Nephron (organoid): ENCODE results near the gene TNNI2.
A peak's percentile ranks its signal among the peaks of the same experiment; 100 is the strongest.

Source experiments
- H3K27ac Mint-ChIP-seq, 3 experiments: 2 replicates each; pipeline ENCODE4 v1.8.0; 2020; ENCODE audit warnings: mixed read lengths in 3 of 3, mild to moderate bottlenecking in 2 of 3, moderate library complexity in 1 of 3
- H3K27me3 Mint-ChIP-seq: 2 replicates; pipeline ENCODE4 v1.8.0; 2021; ENCODE audit warnings: low read depth, mild to moderate bottlenecking, moderate library complexity, mixed read lengths
- H3K36me3 Mint-ChIP-seq: 2 replicates; pipeline ENCODE4 v1.8.0; 2020; ENCODE audit warnings: low read depth, mixed read lengths
- H3K4me1 Mint-ChIP-seq: 2 replicates; pipeline ENCODE4 v1.8.0; 2020; ENCODE audit warnings: mixed read lengths
- H3K4me3 Mint-ChIP-seq, 3 experiments: 2 replicates each; pipeline ENCODE4 v1.8.0; 2020; ENCODE audit warnings: mild to moderate bottlenecking in 3 of 3, mixed read lengths in 3 of 3, moderate library complexity in 2 of 3
- H3K9me3 Mint-ChIP-seq: 2 replicates; pipeline ENCODE4 v1.8.0; 2020; ENCODE audit warnings: mixed read lengths
- CTCF ChIP-seq, 3 experiments: fragments of 200-600 bp; sonication (generic); IDR thresholded peaks; one replicate each; pipeline ENCODE4 v1.5.0; 2021; ENCODE audit warnings: antibody characterized with exemption in 3 of 3; ENCODE audit not compliant: unreplicated experiment in 3 of 3

Gene TNNI2

GRCh38 chr11:1834062-1834610, 4.6 kb upstream of the TNNI2 start:
- H3K4me1 Mint-ChIP-seq = peaks cover 26% of the 10 kb centered on the region
- no peak overlapping the region for H3K4me3 Mint-ChIP-seq
- H3K27ac Mint-ChIP-seq = peak overlapping the region in 2 of 3 experiments; percentile 28 to 86
- peaks cover 4% of the 10 kb centered on the region for H3K27me3 Mint-ChIP-seq
- H3K9me3 Mint-ChIP-seq = no peaks in the 10 kb centered on the region
- TF ChIP-seq CTCF (IDR thresholded peaks at IDR 0.05; ENCODE audit: unreplicated experiment in 3 of 3) = no peak
- H3K36me3 Mint-ChIP-seq = no peaks in the 10 kb centered on the region

GRCh38 chr11:1834779-1835670, 3.8 kb upstream of the TNNI2 start, which contains the start of gene SYT8:
SYT8 (plus strand) TSS chr11:1834990; CDS start chr11:1835106, 116 bp downstream.
- no peak for TF ChIP-seq CTCF (IDR thresholded peaks at IDR 0.05; ENCODE audit: unreplicated experiment in 3 of 3)
- Mint-ChIP-seq H3K27me3 (peaks cover 4% of the 10 kb centered on the region), H3K9me3 (no peaks in the 10 kb centered on the region), H3K4me1 (peaks cover 25% of the 10 kb centered on the region), H3K36me3 (no peaks in the 10 kb centered on the region), H3K4me3 (no peak within 1 kb of the TSS), H3K27ac (peak within 1 kb of the TSS in 2 of 3 experiments; percentile 28 to 86)

GRCh38 chr11:1835671-1836010, 3.1 kb upstream of the TNNI2 start:
- no peak for TF ChIP-seq CTCF (IDR thresholded peaks at IDR 0.05; ENCODE audit: unreplicated experiment in 3 of 3)
- Mint-ChIP-seq H3K4me1 (peaks cover 21% of the 10 kb centered on the region), H3K9me3 (no peaks in the 10 kb centered on the region), H3K4me3 (no peak overlapping the region), H3K36me3 (no peaks in the 10 kb centered on the region), H3K27ac (no peak overlapping the region), H3K27me3 (peaks cover 4% of the 10 kb centered on the region)

GRCh38 chr11:1836011-1836945, 2.5 kb upstream of the TNNI2 start:
- Mint-ChIP-seq H3K27ac (no peak overlapping the region), H3K4me3 (no peak overlapping the region), H3K9me3 (no peaks in the 10 kb centered on the region), H3K4me1 (peaks cover 17% of the 10 kb centered on the region), H3K27me3 (peaks cover 4% of the 10 kb centered on the region), H3K36me3 (no peaks in the 10 kb centered on the region)
- no peak for TF ChIP-seq CTCF (IDR thresholded peaks at IDR 0.05; ENCODE audit: unreplicated experiment in 3 of 3)

- peaks cover 12% of the 10 kb centered on the region for H3K4me1 Mint-ChIP-seq
- TF ChIP-seq CTCF (IDR thresholded peaks at IDR 0.05; ENCODE audit: unreplicated experiment in 3 of 3) = peak; percentile 88 to 96 (median 92)
- H3K9me3 Mint-ChIP-seq = no peaks in the 10 kb centered on the region
- H3K27ac Mint-ChIP-seq = peak overlapping the region in 2 of 3 experiments; percentile 47 to 77
- no peaks in the 10 kb centered on the region for H3K36me3 Mint-ChIP-seq
- no peak overlapping the region for H3K4me3 Mint-ChIP-seq
- peaks cover 4% of the 10 kb centered on the region for H3K27me3 Mint-ChIP-seq
Measured at GRCh38 chr11:1837171-1838076, 1.4 kb upstream of the TNNI2 start.
